Activated CD4-positive, alpha-beta T cell treated with anti-CD3 and anti-CD28 coated beads, Interleukin-2, Interleukin-4, amounts not matched to agents 100 ng/mL and 50 ng/mL, durations not matched to agents 16 hours and 8 hours (primary cell): ENCODE measurements around the gene SLC8A1.

Experiments
- DNase-seq: peaks from one replicate; pipeline ENCODE4 v3.0.0-alpha.2; 2020; ENCODE audit warnings: low spot score

SLC8A1 gene

DNA sequence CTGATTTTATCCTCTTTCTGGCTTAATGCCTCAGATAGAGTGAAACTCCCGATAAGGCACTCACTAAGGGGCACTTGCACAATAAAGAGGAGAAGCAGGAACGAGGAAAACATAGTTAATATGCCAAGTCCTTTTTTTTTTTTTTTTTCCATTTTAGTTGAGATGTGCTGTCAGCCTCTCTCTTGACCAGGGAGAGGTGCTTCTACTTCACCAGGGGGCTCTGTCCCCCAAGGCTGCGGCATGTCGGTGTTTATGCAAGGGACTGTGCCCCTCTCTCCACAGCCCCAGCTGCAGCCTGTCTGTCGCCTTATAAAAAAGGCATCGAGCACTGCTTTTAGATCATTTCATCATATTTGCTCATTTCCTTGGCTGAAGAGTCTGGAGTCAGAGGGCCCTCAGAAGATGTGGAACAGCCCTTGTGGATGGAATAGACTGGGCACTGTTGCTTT is 178.1 kb downstream of the SLC8A1 start:
- no peak for DNase-seq

GRCh38 chr2:40271094-40271493 is 180.8 kb downstream of the SLC8A1 start:
- DNase-seq = no peak

DNA sequence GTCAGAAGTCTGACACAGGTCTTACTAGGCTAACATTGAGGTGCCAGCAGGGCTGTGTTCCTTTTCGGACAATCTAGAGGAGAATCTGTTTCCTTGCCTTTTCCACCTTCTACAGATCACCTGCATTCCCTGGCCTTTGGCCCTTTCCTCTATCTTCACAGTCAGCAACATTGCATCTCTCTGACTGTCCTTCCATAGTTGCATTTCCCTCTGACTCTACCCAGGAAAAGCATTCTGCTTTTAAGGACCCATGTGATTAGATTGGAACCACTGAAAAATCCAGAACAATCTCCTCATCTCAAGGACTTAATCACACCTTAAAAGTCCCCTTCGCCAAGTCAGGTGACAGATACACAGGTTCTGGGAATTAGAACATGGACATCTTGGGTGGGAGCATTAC is 181.5 kb downstream of the SLC8A1 start:
- no peak for DNase-seq

- DNase-seq = no peak
Observed at GRCh38 chr2:40268566-40268965, 183.3 kb downstream of the SLC8A1 start.

DNA sequence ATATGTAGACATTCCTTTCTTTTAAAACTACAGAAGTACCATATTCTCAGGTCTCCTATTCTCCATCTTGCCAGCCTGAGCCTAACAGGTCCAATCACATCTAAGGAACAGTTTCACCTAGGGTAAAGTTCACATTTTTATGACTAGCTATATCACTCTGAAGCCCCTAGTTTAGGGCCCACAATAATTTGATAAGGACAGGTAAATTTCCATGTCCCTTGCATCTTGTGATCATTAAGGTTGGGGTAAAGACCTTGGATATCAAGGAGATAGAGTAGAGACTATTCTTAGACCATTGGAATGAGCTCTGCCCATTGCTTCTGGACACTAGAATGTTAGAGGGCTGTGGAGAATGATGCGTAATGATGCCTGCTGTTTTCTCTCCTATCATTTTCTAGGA is 185.7 kb downstream of the SLC8A1 start:
- no peak for DNase-seq

DNA sequence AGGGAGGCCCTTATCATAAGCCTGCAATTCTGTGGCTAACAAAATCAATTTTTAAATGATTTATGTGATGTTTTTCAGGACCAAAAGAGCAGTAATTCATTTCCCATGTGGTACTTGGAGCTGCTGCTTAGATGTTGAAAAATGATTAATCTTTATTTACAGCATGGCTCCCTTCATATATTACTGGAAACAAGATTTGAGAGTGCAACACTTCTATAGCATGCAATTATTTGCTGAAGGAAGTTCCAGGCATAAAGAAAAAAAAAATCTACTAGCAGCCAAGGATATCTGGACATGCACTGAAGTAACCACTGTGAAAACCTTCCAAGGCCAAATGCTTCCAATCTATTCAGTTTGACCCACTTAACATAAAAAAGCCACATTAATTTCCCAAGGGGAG is 186.3 kb downstream of the SLC8A1 start:
- no peak for DNase-seq

- no peak for DNase-seq
Observed at GRCh38 chr2:40261042-40261441, 190.8 kb downstream of the SLC8A1 start.

GRCh38 chr2:40260437-40260836 is 191.5 kb downstream of the SLC8A1 start:
- DNase-seq = no peak

DNA sequence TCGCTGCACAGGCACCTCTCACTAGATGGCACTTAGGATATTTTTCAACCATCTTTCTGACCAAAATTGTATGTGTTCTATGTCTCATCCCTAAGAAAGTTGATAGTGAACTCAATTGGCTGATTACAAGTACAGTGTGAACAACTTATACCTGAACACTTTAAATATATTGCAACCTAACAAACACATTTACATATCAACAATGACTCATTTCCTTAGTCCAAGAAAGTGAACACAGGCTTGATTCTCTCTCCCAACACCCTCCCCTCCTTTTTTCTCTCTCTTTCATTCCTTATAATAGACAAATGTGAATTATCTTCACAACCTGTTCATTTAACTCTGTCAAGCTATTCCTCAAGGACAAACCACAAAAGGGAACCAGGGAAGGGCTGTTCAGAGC is 192.0 kb downstream of the SLC8A1 start:
- no peak for DNase-seq

DNA sequence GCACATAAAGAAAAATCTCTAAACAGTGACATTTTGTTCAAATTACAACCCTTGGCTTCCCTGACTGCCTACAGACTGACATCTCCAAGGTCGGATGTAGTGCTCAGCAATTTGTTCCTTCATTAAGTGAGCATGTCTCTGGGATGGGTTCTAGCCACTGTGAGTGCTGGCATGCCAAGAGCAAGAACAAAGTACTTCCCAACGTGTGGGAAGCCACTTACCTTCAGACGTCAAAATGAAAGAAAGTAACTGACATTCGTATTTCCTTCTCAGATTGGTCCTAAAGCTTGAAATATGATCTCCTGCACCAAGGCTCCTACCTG is 193.8 kb downstream of the SLC8A1 start:
- no peak for DNase-seq

- no peak for DNase-seq
Observed at GRCh38 chr2:40257340-40258134, 194.4 kb downstream of the SLC8A1 start.

DNA sequence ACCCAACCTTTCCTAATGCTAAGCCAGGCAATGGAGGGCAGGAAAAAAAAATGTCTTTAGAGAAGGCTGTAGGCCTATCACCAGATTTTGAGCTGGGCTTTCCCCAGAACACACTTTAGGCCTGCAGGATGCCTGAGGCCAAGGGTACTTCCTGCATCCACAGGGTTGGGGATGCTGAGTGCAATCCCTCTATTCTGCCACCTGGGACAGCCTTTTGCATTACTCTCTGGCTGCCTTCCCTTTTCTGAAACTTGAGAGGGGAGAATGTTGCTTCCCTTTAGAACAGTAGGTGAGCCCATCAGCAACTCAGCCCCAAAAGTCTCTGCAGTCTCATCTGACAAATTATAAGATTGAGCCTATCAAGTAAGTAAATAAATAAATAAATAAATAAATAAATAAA is 195.2 kb downstream of the SLC8A1 start:
- no peak for DNase-seq

GRCh38 chr2:40256008-40256407 is 195.9 kb downstream of the SLC8A1 start:
- no peak for DNase-seq

DNA sequence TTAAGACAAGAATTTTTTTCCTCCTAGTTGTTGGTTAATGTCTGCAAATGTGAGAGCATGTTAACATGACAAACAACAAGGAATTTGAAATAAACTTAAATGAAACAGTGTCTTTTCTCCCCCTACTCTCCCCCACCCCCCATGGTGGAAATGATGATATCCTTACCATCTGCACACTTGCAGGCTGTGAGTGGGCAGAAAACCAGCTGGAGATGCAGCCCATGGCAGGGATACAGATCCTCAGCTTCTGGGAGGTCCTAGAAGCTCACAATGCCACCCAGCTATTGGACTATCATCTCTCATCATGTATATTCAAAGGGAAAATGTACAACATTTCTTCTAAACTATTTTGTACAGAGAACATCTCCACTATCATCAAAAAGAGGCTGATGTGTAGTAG is 196.8 kb downstream of the SLC8A1 start:
- no peak for DNase-seq

DNA sequence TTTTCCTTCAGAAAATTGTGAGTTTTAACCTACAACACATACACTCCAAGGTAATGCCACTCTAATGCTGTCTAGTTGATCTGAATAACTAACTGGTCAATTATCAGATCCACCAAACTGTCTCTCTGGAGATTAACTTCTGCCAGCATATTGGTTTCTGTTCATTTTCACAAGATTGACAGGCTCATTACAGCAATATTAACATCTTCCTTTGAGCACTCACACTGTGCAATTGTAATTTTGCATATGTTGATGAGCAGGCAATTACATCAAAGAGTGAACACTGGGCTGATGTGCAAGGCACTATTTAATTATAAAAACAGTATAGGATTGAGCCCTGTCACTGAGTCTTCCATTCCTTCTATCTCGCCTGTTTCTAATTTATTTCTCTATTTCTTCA is 197.3 kb downstream of the SLC8A1 start:
- DNase-seq = no peak

GRCh38 chr2:40251137-40251536 is 200.8 kb downstream of the SLC8A1 start:
- DNase-seq = no peak

- no peak for DNase-seq
Observed at GRCh38 chr2:40249577-40249976, 202.3 kb downstream of the SLC8A1 start.

DNA sequence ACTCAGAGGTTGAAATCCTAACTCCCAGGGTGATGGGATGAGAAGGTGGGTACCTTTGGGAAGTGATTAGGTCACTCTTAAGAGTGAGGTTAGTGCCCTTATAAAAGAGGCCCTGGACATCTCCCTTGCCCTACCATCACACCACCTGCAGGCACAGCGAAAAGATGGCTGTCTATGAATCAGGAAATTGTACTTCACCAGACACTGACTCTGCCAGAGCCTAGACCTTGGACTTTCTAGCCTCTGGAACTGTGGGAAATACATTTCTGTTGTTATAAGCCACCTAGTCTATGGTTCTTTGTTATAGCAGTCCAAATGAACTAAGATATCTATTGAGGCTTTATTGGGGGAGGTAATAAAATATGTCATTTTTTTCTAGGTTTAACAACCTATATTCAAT is 203.6 kb downstream of the SLC8A1 start:
- DNase-seq = no peak

GRCh38 chr2:40244675-40245074 is 207.2 kb downstream of the SLC8A1 start:
- DNase-seq = peak; percentile 5

- no peak for DNase-seq
Observed at GRCh38 chr2:40244251-40244650, 207.6 kb downstream of the SLC8A1 start.

DNA sequence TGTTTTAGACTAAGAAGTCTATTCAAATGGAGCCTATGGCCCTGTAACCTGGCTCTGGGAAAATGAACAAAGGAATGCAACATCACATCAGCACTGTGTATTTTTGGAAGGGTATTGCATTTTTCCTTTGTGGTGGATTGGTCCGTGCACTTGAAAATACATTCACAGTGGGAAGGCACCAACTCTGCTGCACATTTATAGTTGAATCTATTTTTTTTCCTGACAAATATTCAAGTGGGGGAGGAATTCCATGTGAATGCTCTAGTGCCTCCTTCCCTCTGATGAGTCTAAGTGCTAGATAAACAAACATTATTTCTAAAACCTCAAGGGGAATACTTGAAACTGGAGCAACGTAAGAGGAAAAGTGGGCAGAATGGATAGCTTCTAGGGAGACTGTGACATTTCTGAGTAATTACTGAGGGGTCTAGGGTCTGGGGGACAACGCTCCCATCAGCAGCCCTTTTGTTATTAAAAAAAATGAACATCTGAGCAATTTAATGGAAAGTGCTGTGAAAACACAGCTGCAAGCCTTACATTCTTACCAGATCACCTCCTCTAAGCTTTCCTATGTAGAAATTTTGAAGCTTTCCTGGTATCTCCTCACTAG is 208.2 kb downstream of the SLC8A1 start:
- DNase-seq = no peak

GRCh38 chr2:40242315-40242714 is 209.6 kb downstream of the SLC8A1 start:
- DNase-seq = no peak

- DNase-seq = no peak
Observed at GRCh38 chr2:40240070-40240469, 211.8 kb downstream of the SLC8A1 start.
